ENCODE data around the gene PDE4D. TPM values are rescaled to one million over a fixed set of nuclear protein-coding genes. Genes with fewer than 3 reads are reported as not detected.

Gene PDE4D
- total RNA-seq, 5 donors from 2014 or later (not counting 1 experiment from before 2014, with no cell fraction given), result 45.1 to 136 (median 64.9) TPM

DNA sequence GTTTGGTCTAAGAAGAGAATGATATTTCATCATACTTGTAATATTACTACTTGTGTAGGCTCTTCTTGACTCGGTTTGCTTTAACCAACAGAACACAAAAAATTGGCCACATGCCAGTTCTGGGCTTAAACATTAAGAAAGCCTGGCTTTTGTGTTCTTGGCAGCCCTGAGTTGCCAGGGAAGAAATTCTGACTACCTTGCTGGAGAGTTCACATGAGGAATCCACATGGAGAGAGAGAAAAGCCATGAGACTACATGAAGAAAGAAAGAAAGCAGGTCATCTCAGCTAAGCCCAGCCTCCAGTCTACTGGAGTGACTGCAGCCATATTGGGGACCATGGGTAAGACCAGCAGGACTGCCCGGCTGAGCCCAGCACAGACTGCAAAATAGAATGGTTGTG is 785.8 kb downstream of the PDE4D start:
- no CpG with 5 or more reads among the region's 2 CpGs for WGBS (ENCODE audit: insufficient coverage)
- H3K36me3 Mint-ChIP-seq, result no peaks in the 10 kb centered on the region
- DNase-seq, result peak in 1 of 35 experiments; percentile 18
- no peaks in the 10 kb centered on the region for H3K36me3 ChIP-seq (ENCODE audit: control insufficient read depth in 2 of 2, extremely low read depth in 1 of 2, insufficient read depth in 1 of 2, low read length in 1 of 2)
- CTCF ChIA-PET, result no interaction called here
- POLR2A ChIA-PET, result no interaction called here
- no peak overlapping the region for H3K4me3 ChIP-seq (ENCODE audit: control insufficient read depth in 1 of 2, extremely low read depth in 1 of 2, low read length in 1 of 2)
- H3K4me3 Mint-ChIP-seq, result no peak overlapping the region
- H3K27ac Mint-ChIP-seq, result no peak overlapping the region
- peaks cover 0 to 27% of the 10 kb centered on the region in 2 experiments for H3K4me1 ChIP-seq (ENCODE audit: control insufficient read depth in 1 of 2, extremely low read depth in 1 of 2, insufficient read depth in 2 of 2, low read length in 2 of 2)
- no peaks in the 10 kb centered on the region for H3K27me3 Mint-ChIP-seq
- peaks cover 12 to 23% (median 21%) of the 10 kb centered on the region in 3 donors for H3K4me1 Mint-ChIP-seq
- H3K9me3 ChIP-seq, result no peaks in the 10 kb centered on the region
- no peak for ATAC-seq (replicated peaks in 1 of 4)
- no peaks in the 10 kb centered on the region for H3K27me3 ChIP-seq (replicated peaks in 1 of 2; ENCODE audit: control insufficient read depth in 2 of 2, extremely low read depth in 1 of 2, insufficient read depth in 2 of 2, low read length in 1 of 2)
- H3K27ac ChIP-seq (ENCODE audit: low read length), result no peak overlapping the region
- H3K9me3 Mint-ChIP-seq, result peaks cover 0 to 5% (median 0%) of the 10 kb centered on the region in 3 donors

GRCh38 chr5:59104400-59105127 is 789.0 kb downstream of the PDE4D start:
- no peak overlapping the region for H3K27ac ChIP-seq (ENCODE audit: low read length)
- H3K9me3 ChIP-seq, result no peaks in the 10 kb centered on the region
- H3K4me1 ChIP-seq (ENCODE audit: control insufficient read depth in 1 of 2, extremely low read depth in 1 of 2, insufficient read depth in 2 of 2, low read length in 2 of 2), result peaks cover 11 to 33% of the 10 kb centered on the region in 2 experiments
- Mint-ChIP-seq H3K4me3 (no peak overlapping the region), H3K27ac (no peak overlapping the region), H3K36me3 (no peaks in the 10 kb centered on the region), H3K4me1 (peaks cover 21 to 43% (median 36%) of the 10 kb centered on the region in 3 donors), H3K27me3 (no peaks in the 10 kb centered on the region), H3K9me3 (peaks cover 0 to 4% (median 0%) of the 10 kb centered on the region in 3 donors)
- POLR2A ChIA-PET, result interaction anchor here (0.6 to 1.3 kb wide), 4 partner anchors 9 to 296 kb away, joined by 4 to 9 read pairs (median 6); no protein-coding TSS in a partner anchor
- peak in 3 of 4 experiments; percentile 50 to 84 (median 68) for ATAC-seq (replicated peaks in 1 of 4)
- no peak overlapping the region for H3K4me3 ChIP-seq (ENCODE audit: control insufficient read depth in 1 of 2, extremely low read depth in 1 of 2, low read length in 1 of 2)
- CTCF ChIA-PET, result interaction anchor here (0.6 to 2.0 kb wide), 3 partner anchors 213 to 693 kb away, joined by 4 to 9 read pairs (median 4); no protein-coding TSS in a partner anchor
- DNase-seq, result peak in 1 of 35 experiments; percentile 20
- WGBS (ENCODE audit: insufficient coverage), result 33% methylated on average over 1 of the region's 9 CpGs
- no peaks in the 10 kb centered on the region for H3K27me3 ChIP-seq (replicated peaks in 1 of 2; ENCODE audit: control insufficient read depth in 2 of 2, extremely low read depth in 1 of 2, insufficient read depth in 2 of 2, low read length in 1 of 2)
- H3K36me3 ChIP-seq (ENCODE audit: control insufficient read depth in 2 of 2, extremely low read depth in 1 of 2, insufficient read depth in 1 of 2, low read length in 1 of 2), result no peaks in the 10 kb centered on the region

DNA sequence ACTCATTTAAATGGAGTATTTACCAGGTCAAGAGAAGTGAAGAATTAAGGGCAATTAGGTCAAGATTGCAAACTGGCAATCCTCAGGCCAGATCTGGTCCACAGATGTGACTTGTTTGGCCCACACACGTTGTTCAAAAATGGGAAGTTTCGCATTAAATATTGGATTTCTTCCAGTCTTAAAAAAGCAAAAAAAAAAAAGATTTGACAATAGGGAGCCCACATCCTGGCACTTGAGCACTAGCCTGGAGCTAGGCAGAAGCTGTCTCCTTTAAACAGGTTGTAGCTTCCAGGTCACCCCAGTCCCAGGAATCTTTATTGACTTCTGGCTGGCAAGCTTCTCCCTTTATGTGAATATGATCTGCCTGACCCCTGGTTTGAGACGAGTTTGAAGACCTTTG is 790.2 kb downstream of the PDE4D start:
- POLR2A ChIA-PET, result interaction anchor here (0.7 to 1.3 kb wide), 2 partner anchors 21 to 70 kb away, joined by 3 to 5 read pairs; no protein-coding TSS in a partner anchor
- Histone ChIP-seq H3K27me3 (replicated peaks in 1 of 2; ENCODE audit: control insufficient read depth in 2 of 2, extremely low read depth in 1 of 2, insufficient read depth in 2 of 2, low read length in 1 of 2) (no peaks in the 10 kb centered on the region), H3K4me3 (ENCODE audit: control insufficient read depth in 1 of 2, extremely low read depth in 1 of 2, low read length in 1 of 2) (no peak overlapping the region), H3K4me1 (ENCODE audit: control insufficient read depth in 1 of 2, extremely low read depth in 1 of 2, insufficient read depth in 2 of 2, low read length in 2 of 2) (peaks cover 18 to 33% of the 10 kb centered on the region in 2 experiments), H3K27ac (ENCODE audit: low read length) (no peak overlapping the region), H3K36me3 (ENCODE audit: control insufficient read depth in 2 of 2, extremely low read depth in 1 of 2, insufficient read depth in 1 of 2, low read length in 1 of 2) (no peaks in the 10 kb centered on the region), H3K9me3 (no peaks in the 10 kb centered on the region)
- DNase-seq (no peak), ATAC-seq (replicated peaks in 1 of 4) (no peak)
- Mint-ChIP-seq H3K4me1 (peaks cover 27 to 56% (median 48%) of the 10 kb centered on the region in 3 donors), H3K9me3 (peaks cover 0 to 4% (median 0%) of the 10 kb centered on the region in 3 donors), H3K27me3 (no peaks in the 10 kb centered on the region), H3K4me3 (no peak overlapping the region), H3K36me3 (no peaks in the 10 kb centered on the region), H3K27ac (no peak overlapping the region)
- WGBS (ENCODE audit: insufficient coverage), result no CpG with 5 or more reads among the region's 3 CpGs
- CTCF ChIA-PET, result interaction anchor here (1.0 to 2.0 kb wide), 2 partner anchors 24 to 217 kb away, joined by 3 to 9 read pairs; no protein-coding TSS in a partner anchor

DNA sequence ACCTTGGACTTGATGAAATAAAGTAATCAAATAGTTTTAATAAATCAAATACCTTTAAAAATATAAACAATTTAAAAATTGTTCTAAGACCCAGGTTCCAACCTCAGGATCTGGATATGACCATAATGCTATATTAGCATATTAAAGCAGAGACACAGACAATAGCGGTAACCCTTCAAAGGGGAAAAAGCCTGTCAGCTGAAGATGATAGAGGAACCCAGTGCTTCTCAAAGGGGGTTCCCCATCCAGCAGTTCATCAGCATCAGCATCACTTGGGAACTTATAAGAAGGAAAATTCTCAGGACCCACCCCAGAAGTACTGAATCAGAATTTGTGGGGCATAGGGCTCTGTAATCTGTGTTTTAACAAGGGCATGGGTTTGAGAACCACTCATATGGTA is 791.1 kb downstream of the PDE4D start:
- no peaks in the 10 kb centered on the region for H3K27me3 ChIP-seq (replicated peaks in 1 of 2; ENCODE audit: control insufficient read depth in 2 of 2, extremely low read depth in 1 of 2, insufficient read depth in 2 of 2, low read length in 1 of 2)
- Mint-ChIP-seq H3K9me3 (peaks cover 0 to 4% (median 0%) of the 10 kb centered on the region in 3 donors), H3K4me1 (peaks cover 28 to 57% (median 49%) of the 10 kb centered on the region in 3 donors), H3K4me3 (no peak overlapping the region), H3K27ac (peak overlapping the region in 1 of 2 donors; percentile 23), H3K27me3 (no peaks in the 10 kb centered on the region), H3K36me3 (no peaks in the 10 kb centered on the region)
- H3K36me3 ChIP-seq (ENCODE audit: control insufficient read depth in 2 of 2, extremely low read depth in 1 of 2, insufficient read depth in 1 of 2, low read length in 1 of 2), result no peaks in the 10 kb centered on the region
- H3K4me1 ChIP-seq (ENCODE audit: control insufficient read depth in 1 of 2, extremely low read depth in 1 of 2, insufficient read depth in 2 of 2, low read length in 2 of 2), result peaks cover 19 to 33% of the 10 kb centered on the region in 2 experiments
- POLR2A ChIA-PET, result no interaction called here
- H3K27ac ChIP-seq (ENCODE audit: low read length), result peak overlapping the region; percentile 7
- ATAC-seq (replicated peaks in 1 of 4), result no peak
- DNase-seq, result no peak
- H3K4me3 ChIP-seq (ENCODE audit: control insufficient read depth in 1 of 2, extremely low read depth in 1 of 2, low read length in 1 of 2), result no peak overlapping the region
- no peaks in the 10 kb centered on the region for H3K9me3 ChIP-seq
- CTCF ChIA-PET, result no interaction called here
- WGBS (ENCODE audit: insufficient coverage), result no CpG with 5 or more reads among the region's 1 CpG

DNA sequence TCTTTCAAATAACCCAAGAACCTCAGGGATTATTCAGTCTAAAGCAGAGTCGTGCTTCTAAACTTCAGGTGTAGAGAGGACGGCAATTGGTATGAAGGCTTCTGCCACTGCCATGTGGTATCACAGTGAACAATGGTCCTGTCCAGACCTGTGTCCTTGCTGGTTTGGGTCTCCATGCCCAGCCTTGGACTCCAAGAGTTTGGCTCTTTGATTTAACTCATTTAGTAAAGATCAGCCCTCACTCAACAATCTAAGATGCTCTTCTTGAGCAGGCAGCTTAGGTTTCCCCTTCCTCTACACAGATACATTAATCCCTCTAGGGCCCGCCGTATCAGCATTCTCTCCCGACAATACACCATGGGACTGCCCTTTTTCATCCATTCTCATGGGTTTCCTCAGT is 792.7 kb downstream of the PDE4D start:
- no peak overlapping the region for H3K4me3 ChIP-seq (ENCODE audit: control insufficient read depth in 1 of 2, extremely low read depth in 1 of 2, low read length in 1 of 2)
- no peak for DNase-seq
- ChIA-PET CTCF (no interaction called here), POLR2A (no interaction called here)
- Mint-ChIP-seq H3K4me3 (no peak overlapping the region), H3K27ac (peak overlapping the region; percentile 80 to 86), H3K9me3 (peaks cover 0 to 4% (median 4%) of the 10 kb centered on the region in 3 donors), H3K36me3 (no peaks in the 10 kb centered on the region), H3K27me3 (no peaks in the 10 kb centered on the region), H3K4me1 (peaks cover 28 to 65% (median 54%) of the 10 kb centered on the region in 3 donors)
- peak overlapping the region; percentile 81 for H3K27ac ChIP-seq (ENCODE audit: low read length)
- H3K9me3 ChIP-seq, result no peaks in the 10 kb centered on the region
- H3K4me1 ChIP-seq (ENCODE audit: control insufficient read depth in 1 of 2, extremely low read depth in 1 of 2, insufficient read depth in 2 of 2, low read length in 2 of 2), result peaks cover 19 to 30% of the 10 kb centered on the region in 2 experiments
- no peaks in the 10 kb centered on the region for H3K36me3 ChIP-seq (ENCODE audit: control insufficient read depth in 2 of 2, extremely low read depth in 1 of 2, insufficient read depth in 1 of 2, low read length in 1 of 2)
- 80% methylated on average over 1 of the region's 5 CpGs for WGBS (ENCODE audit: insufficient coverage)
- no peaks in the 10 kb centered on the region for H3K27me3 ChIP-seq (replicated peaks in 1 of 2; ENCODE audit: control insufficient read depth in 2 of 2, extremely low read depth in 1 of 2, insufficient read depth in 2 of 2, low read length in 1 of 2)
- ATAC-seq (replicated peaks in 1 of 4), result no peak

DNA sequence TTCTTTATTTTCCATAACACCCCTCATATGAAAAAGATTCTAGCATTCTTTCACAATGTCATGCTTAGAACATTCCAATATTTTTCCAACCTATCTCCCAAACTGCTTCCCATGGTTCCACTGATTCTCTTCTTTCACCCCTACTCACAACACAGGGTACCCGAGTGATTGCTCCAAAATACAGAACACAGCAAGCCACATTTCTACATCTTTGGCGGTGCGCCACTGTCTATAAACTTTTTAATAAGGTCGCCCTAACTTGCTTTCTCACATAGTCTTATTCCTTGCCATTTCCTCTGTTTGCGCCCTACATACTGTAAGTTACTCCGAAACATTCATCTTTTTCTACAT is 793.6 kb downstream of the PDE4D start:
- no peaks in the 10 kb centered on the region for H3K9me3 ChIP-seq
- no peak overlapping the region for H3K4me3 ChIP-seq (ENCODE audit: control insufficient read depth in 1 of 2, extremely low read depth in 1 of 2, low read length in 1 of 2)
- ChIA-PET POLR2A (interaction anchor here in 1 of 2 donors (0.9 kb wide), 1 partner anchor 64 kb away, joined by 3 read pairs; no protein-coding TSS in a partner anchor), CTCF (no interaction called here)
- WGBS (ENCODE audit: insufficient coverage), result 100% methylated on average over 6 of the region's 6 CpGs
- H3K27me3 Mint-ChIP-seq, result no peaks in the 10 kb centered on the region
- DNase-seq (no peak), ATAC-seq (replicated peaks in 1 of 4) (no peak)
- peaks cover 0 to 4% (median 4%) of the 10 kb centered on the region in 3 donors for H3K9me3 Mint-ChIP-seq
- H3K27ac Mint-ChIP-seq, result peak overlapping the region; percentile 80 to 86
- peaks cover 25 to 64% (median 53%) of the 10 kb centered on the region in 3 donors for H3K4me1 Mint-ChIP-seq
- H3K36me3 ChIP-seq (ENCODE audit: control insufficient read depth in 2 of 2, extremely low read depth in 1 of 2, insufficient read depth in 1 of 2, low read length in 1 of 2), result no peaks in the 10 kb centered on the region
- no peaks in the 10 kb centered on the region for H3K27me3 ChIP-seq (replicated peaks in 1 of 2; ENCODE audit: control insufficient read depth in 2 of 2, extremely low read depth in 1 of 2, insufficient read depth in 2 of 2, low read length in 1 of 2)
- peak overlapping the region; percentile 81 for H3K27ac ChIP-seq (ENCODE audit: low read length)
- peak overlapping the region in 1 of 3 donors; percentile 15 for H3K4me3 Mint-ChIP-seq
- H3K36me3 Mint-ChIP-seq, result no peaks in the 10 kb centered on the region
- H3K4me1 ChIP-seq (ENCODE audit: control insufficient read depth in 1 of 2, extremely low read depth in 1 of 2, insufficient read depth in 2 of 2, low read length in 2 of 2), result peaks cover 19 to 23% of the 10 kb centered on the region in 2 experiments
